Right lobe of liver (tissue), 6 donors: ENCODE results near the gene LIFR. TPM values are rescaled to one million over a fixed set of nuclear protein-coding genes. Genes with fewer than 3 reads are reported as not detected.

Source experiments
- ATAC-seq, 4 donors: fragments of 200-7000 bp; cut with Tn5 transposase; one replicate each; pipeline ENCODE4 v1.9.1; 2020; ENCODE audit warnings: mild to moderate bottlenecking in 4 of 4, moderate library complexity in 4 of 4
- DNase-seq, 3 donors: peaks; one replicate each; pipeline ENCODE4 v3.0.0-alpha.2; 2020
- H3K27ac ChIP-seq, 3 donors: fragments of 200-600 bp; one replicate each; pipeline ENCODE4 v1.8.0; 2022
- H3K27me3 ChIP-seq, 2 donors: fragments of 200-600 bp; one replicate each; pipeline ENCODE4 v1.8.0; 2022
- H3K36me3 ChIP-seq, 4 donors: fragments of 200-600 bp; sonication (generic) in 1 of 4; one replicate each; pipeline versions ENCODE4 v1.5.1 to v1.8.0; 2017 to 2022; ENCODE audit warnings: control low read depth in 1 of 4
- H3K4me1 ChIP-seq, 4 donors: fragments of 200-600 bp; sonication (generic) in 1 of 4; one replicate each; pipeline versions ENCODE4 v1.5.1 to v1.8.0; 2017 to 2022; ENCODE audit warnings: control low read depth in 1 of 4
- H3K4me3 ChIP-seq, 3 donors: fragments of 200-600 bp; one replicate each; pipeline ENCODE4 v1.8.0; 2022
- H3K9me3 ChIP-seq, 4 donors: fragments of 200-600 bp; sonication (generic) in 1 of 4; one replicate each; pipeline versions ENCODE4 v1.5.1 to v1.8.0; 2017 to 2022; ENCODE audit warnings: control low read depth in 1 of 4
- CTCF ChIP-seq, 4 donors: fragments of 200-600 bp in 3 of 4; fragments of 450-650 bp in 1 of 4; IDR thresholded peaks; one replicate each; pipeline versions ENCODE4 v1.5.1 to v1.8.0; 2016 to 2022; ENCODE audit warnings: antibody characterized with exemption in 4 of 4, mild to moderate bottlenecking in 2 of 4
- POLR2A ChIP-seq: fragments of 450-650 bp; IDR thresholded peaks from one replicate; pipeline ENCODE4 v1.6.1; 2017; ENCODE audit warnings: antibody characterized with exemption, mild to moderate bottlenecking
- WGBS: methylation state at CpG from one replicate; pipeline ENCODE4 v1.1.6; 2018; ENCODE audit warnings: low coverage, low lambda C conversion rate; ENCODE audit not compliant: insufficient coverage; ENCODE audit errors: missing lambda C conversion rate; 5-methylcytosine and 5-hydroxymethylcytosine counted together
- intact Hi-C, 2 donors: fragments of 100-400 bp; cut with DNase I; formaldehyde crosslinking; loops; one replicate each; pipeline versions ENCODE4 v1.11.2 to v1.14.1; 2022
- total RNA-seq, 6 experiments: library from RNA; depleted of rRNA in 2 of 6; stranded (reverse); fragments of >200 nt in 2 of 6; fragmentation: NEBNext Ultra II Directional in 3 of 6; extraction: Animal tissue kit (Norgen Biotek cat#: 25700) in 3 of 6; gene quantifications; one replicate each; pipeline versions ENCODE4 v1.1.0 to v1.2.4, GENCODE V29; 2016 to 2023
- donor health status: DM: no; HTN: yes; CAD: no.
- donor health status: DM: no; HTN: no; CAD: no.
- donor health status: DM: no; HTN: no; CAD: no.
- donor health status: DM: no; HTN: yes; CAD: no.
- donor health status: DM: no; HTN: yes; CAD: no.

The LIFR gene
- total RNA-seq, 6 experiments from 2014 or later, result 14.3 to 52.1 (median 28.2) TPM

- ATAC-seq (no peak), DNase-seq (no peak)
- H3K27ac ChIP-seq, result no peak overlapping the region
- no peaks in the 10 kb centered on the region for H3K27me3 ChIP-seq
- intact Hi-C loops, result no loop called here
- 52% methylated on average over 2 of the region's 2 CpGs for WGBS
- H3K4me3 ChIP-seq, result no peak overlapping the region
- peak in 2 of 4 donors; percentile 8 to 16 for TF ChIP-seq CTCF (IDR thresholded peaks at IDR 0.05)
- TF ChIP-seq POLR2A, result no peak
- no peaks in the 10 kb centered on the region for H3K36me3 ChIP-seq
- H3K4me1 ChIP-seq, result no peaks in the 10 kb centered on the region
- no peaks in the 10 kb centered on the region for H3K9me3 ChIP-seq
Observed at GRCh38 chr5:38515646-38516045, 40.8 kb downstream of the LIFR start.

- WGBS, result 79% methylated on average over 2 of the region's 3 CpGs
Observed at GRCh38 chr5:38515092-38515491, 41.4 kb downstream of the LIFR start.

GRCh38 chr5:38509185-38509584 lies 47.3 kb downstream of the LIFR start:
- intact Hi-C loops, result no loop called here
- 59% methylated on average over 5 of the region's 5 CpGs for WGBS
- H3K4me3 ChIP-seq, result no peak overlapping the region

More at GRCh38 chr5:38515092-38515491, 41.4 kb downstream of the LIFR start:
- DNase-seq (no peak), ATAC-seq (no peak)
- no peaks in the 10 kb centered on the region for H3K27me3 ChIP-seq
- H3K4me3 ChIP-seq, result no peak overlapping the region
- H3K9me3 ChIP-seq, result no peaks in the 10 kb centered on the region
- H3K4me1 ChIP-seq, result no peaks in the 10 kb centered on the region
- no peaks in the 10 kb centered on the region for H3K36me3 ChIP-seq
- intact Hi-C loops, result no loop called here
- TF ChIP-seq CTCF (IDR thresholded peaks at IDR 0.05), result no peak
- TF ChIP-seq POLR2A, result no peak
- no peak overlapping the region for H3K27ac ChIP-seq

GRCh38 chr5:38506302-38506701 lies 50.1 kb downstream of the LIFR start:
- Histone ChIP-seq H3K36me3 (no peaks in the 10 kb centered on the region), H3K4me3 (no peak overlapping the region)
- intact Hi-C loops, result no loop called here

More at GRCh38 chr5:38509185-38509584, 47.3 kb downstream of the LIFR start:
- DNase-seq (no peak), ATAC-seq (no peak)
- Histone ChIP-seq H3K27me3 (no peaks in the 10 kb centered on the region), H3K4me1 (no peaks in the 10 kb centered on the region), H3K27ac (no peak overlapping the region), H3K36me3 (no peaks in the 10 kb centered on the region), H3K9me3 (no peaks in the 10 kb centered on the region)
- TF ChIP-seq POLR2A (no peak), CTCF (IDR thresholded peaks at IDR 0.05) (no peak)

More at GRCh38 chr5:38506302-38506701, 50.1 kb downstream of the LIFR start:
- Histone ChIP-seq H3K27ac (no peak overlapping the region), H3K9me3 (no peaks in the 10 kb centered on the region), H3K4me1 (no peaks in the 10 kb centered on the region), H3K27me3 (no peaks in the 10 kb centered on the region)
- WGBS, result 73% methylated on average over 3 of the region's 3 CpGs
- ATAC-seq, result no peak
- no peak for DNase-seq
- TF ChIP-seq CTCF (IDR thresholded peaks at IDR 0.05) (no peak), POLR2A (no peak)
